Measurements from ENCODE around the gene APLP2.

- TF ChIP-seq CTCF (IDR thresholded peaks at IDR 0.05; ENCODE audit: low read depth, low read length) (no peak), EZH2phosphoT487 (IDR thresholded peaks at IDR 0.05; ENCODE audit: low read depth) (no peak)
Observed at GRCh38 chr11:130183878-130184610, 114.3 kb downstream of the APLP2 start.

All from OCI-LY3 (cell line).